GM18907 (cell line): ENCODE data around the gene DPP10.
"Not testable (repeated sequence)": the region's sequence is repeated elsewhere in the genome, so short reads cannot be mapped to it uniquely, and the experiment has no call there.

Experiments
- ATAC-seq: cut with Tn5 transposase; IDR thresholded peaks from one replicate; pipeline ENCODE4 v1.9.1; 2021; ENCODE audit warnings: mild to moderate bottlenecking, moderate library complexity; ENCODE audit not compliant: unreplicated experiment

The DPP10 gene

DNA sequence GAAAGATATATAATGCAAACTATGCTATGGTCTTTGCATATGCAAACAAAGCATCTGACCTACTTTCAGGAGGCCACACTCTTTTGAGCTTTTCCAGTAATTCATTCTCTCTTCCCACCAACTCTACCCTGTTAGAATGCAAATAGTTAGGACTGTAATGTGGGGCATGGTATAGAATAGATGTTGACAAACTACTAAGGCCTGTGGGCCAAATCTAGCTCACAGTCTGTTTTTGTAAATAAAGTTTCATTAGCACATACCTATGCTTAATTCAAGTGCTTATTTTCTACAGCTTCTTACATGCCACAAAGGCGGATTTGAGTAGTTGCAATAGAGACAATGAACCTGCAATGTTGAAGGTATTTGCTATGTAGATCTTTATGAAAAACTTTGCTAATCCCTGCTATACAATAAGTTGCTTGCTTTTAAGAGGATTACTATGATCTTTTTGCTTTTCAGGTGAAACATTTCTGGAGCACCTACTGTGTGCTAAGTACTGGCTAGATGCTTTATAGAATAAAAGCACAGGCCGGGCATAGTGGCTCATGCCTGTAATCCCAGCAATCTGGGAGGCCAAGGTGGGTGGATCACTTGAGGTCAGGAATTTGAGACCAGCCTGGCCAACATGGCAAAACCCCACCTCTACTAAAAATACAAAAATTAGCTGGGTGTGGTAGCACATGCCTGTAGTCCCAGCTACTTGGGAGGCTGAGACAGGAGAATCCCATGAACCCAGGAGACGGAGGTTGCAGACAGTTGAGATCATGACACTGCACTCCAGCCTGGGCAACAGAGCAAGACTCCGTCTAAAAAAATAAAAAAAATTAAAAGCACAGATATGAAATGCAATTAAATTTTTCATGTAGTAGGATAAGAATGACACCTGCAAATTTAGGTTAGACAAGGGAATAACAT lies 267.8 kb downstream of the DPP10 start:
- ATAC-seq = no peak

DNA sequence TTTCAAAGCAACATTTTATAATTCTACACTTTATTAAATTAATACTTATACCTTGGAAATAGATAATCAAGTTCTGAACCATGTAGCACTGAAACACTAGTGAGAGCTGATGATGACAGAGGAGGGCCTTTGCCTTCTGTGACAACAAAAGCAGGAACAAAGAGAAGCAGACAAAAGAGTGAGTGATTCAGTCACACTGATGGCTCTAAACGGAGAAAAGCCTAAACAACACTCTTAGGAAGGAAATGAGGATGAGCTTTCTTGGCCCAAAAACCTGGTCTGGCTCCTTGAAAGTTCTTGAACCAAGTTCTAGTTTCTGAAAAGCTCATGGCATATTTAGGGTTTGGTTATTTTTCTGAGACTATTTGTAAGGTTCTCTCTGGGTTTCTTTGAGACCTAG lies 271.9 kb downstream of the DPP10 start:
- no peak for ATAC-seq

DNA sequence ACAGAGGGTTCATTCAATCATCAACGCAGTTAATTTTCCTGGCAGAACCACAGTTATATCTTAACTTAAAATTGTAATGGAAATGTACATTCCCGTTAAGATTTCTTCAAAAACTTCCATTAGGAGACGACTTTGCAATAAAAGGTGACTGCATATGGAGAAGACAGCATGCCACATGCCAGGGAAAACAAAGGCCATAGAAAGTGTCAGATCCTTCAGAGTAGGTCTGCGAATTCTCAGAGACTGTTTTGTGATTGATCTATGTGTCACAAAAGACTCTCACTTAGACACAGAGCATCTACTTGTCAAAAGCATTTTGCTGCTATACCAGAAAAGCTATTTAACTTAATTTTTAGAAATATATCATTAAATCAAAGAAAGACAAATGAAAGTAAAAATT lies 274.6 kb downstream of the DPP10 start:
- no peak for ATAC-seq

DNA sequence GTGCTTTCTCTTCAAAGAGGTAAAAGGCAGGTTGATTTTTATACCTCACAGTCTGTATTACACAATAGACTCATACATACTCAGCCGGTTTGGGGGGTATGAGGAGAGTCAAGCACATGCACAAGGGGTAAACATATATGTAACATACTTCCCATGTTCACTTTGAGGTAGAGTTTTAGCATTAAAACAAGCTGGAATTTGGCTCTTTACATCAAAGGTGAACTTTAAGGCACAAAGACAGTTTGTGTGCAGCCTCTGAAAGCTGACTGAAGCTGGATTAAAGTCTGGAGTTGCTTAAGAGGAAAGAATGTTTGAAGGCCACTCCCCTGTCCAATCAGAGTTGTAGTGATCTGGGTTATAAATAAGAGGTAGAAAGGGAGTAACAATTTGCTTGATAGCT lies 282.0 kb downstream of the DPP10 start:
- ATAC-seq = no peak

DNA sequence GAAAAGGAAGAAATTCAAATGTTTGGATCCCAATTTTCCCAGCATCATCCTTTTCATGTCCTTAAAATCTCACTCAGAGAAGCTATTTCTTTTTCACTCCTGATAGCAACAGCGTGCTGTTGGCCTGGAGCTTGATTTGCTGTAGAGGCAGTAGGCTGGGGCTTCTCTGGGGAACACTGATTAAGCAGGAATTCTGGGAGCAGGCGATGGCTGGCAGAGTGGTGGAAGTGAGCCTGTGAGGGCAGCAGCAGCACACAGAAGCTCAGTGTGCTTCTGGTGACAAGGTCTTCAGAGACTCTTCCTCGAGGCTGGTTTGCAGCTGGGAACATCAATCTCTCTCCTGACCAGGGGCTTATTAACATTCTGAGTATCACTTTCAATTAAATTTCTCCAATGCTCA lies 284.6 kb downstream of the DPP10 start:
- no peak for ATAC-seq

DNA sequence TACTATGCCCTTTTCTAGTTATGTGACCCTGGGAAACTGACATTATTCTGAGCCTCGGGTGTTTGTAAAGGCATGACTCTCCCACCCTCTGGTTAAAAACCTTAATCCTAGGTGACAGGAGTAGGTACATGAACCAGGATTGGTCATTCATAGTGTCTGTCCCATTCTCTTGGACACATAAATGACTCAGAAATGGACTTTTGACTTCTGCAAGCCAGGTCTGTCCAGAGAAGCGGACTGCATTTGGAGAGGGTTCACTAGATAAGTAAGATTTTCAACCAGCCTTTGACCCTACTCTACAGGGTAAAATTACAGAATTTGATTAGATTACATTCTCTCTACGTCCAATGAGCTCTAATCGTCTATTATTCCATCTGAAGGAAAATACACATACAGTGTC lies 285.9 kb downstream of the DPP10 start:
- ATAC-seq = no peak

DNA sequence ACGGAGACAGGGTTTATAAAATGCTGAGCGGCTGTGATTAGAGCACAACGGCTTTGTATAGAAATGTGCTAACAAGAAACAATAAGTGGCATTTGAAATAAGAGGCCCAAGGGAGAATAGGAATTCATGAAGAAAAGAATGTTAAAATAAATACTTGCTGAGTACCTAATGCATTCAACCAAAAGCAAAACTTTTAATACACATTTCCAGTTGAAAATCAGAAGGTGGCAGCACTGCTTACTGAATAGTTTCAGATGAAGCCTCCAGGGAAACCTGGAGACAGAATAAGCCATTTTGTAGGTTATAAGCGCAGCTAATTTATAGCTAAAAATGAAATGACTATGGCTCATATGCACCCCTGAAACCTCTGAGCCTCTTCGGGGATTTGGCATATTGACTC lies 286.6 kb downstream of the DPP10 start:
- ATAC-seq = no peak

DNA sequence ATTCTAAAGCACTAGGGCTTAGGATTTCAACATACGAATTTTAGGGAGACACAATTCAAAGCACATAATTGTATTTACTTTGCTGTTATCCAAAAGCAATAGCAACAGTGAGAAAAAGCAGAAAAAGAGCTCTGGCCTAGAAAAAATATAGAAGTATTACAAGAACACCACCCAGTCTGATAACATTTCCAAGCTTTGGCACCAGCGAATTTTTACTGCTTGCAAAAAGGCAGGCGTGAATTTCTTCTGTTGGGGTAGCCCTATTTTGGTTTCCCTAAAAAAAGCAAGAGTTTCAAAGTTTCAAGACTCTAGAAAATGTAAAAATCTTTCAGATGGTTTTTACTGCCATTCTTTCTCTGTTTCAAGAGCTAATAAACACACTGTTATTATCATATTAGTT lies 292.7 kb downstream of the DPP10 start:
- no peak for ATAC-seq

DNA sequence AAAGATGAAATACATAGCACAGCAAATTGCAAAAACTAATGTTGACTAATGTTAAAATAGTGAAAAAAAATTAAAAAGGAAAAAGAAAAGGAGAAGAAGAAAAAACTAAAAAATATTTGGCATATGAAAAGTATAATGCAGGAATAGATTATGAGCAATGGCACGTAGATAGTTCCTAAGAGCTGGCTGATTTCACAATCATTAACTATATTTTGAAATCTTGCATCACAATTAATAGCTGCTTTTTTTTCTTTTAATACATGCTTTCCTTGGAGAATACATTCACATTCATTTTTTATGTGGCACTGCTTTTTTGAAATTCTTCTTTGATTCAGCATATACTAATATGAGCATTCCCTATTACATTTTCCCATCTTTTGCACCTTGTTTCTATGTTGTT lies 299.8 kb downstream of the DPP10 start:
- ATAC-seq = no peak

DNA sequence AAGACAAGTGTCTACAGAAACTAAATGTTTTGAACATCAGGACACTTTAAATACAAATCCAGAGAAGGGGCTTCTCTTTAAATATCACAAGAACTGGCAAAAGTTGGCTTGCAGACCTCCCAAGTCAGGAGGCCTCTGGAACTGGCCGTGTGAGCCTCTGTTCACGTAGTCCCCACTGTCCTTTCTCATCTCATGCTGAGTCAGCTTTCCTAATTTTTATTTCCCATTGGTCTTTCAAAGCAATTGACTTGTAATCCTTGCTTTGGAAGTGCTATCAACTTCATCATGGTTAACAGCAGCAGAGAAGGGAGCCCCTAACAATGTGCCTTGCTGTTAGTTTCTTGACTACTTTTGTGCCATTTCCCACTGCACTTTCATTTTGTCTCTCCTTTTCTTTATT lies 303.3 kb downstream of the DPP10 start:
- no peak for ATAC-seq

DNA sequence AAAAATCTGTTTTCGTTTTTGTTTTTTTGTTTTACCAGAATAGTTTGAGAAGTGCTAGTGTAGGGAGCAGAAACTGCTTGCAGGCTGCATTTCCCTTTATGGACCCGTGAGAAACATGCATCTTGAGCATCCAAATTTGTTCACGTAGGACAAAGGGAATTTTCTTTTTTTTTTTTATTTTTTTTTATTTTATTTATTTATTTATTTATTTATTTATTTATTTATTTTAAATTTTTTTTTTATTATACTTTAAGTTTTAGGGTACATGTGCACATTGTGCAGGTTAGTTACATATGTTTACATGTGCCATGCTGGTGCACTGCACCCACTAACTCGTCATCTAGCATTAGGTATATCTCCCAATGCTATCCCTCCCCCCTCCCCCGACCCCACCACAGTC lies 305.7 kb downstream of the DPP10 start:
- ATAC-seq = not testable (repeated sequence)

DNA sequence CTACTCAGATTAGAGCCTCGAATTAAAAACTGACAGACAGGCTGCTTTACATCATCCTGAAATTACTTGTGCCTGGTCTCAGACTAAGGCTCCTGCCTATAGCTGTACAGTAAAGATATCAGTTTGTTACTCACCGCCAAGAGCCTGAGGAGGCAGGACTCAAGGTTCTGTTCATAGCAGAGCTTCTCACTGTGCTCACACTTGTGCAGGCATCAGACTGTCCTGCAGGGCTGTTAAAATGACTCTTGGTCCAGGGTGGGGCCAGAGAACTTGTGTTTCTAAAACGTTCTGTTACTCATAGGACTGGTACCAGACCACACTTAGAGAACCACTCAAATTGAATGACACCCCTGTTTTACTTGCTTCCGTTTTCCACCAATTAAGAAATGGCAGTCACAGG lies 310.0 kb downstream of the DPP10 start:
- ATAC-seq = no peak

DNA sequence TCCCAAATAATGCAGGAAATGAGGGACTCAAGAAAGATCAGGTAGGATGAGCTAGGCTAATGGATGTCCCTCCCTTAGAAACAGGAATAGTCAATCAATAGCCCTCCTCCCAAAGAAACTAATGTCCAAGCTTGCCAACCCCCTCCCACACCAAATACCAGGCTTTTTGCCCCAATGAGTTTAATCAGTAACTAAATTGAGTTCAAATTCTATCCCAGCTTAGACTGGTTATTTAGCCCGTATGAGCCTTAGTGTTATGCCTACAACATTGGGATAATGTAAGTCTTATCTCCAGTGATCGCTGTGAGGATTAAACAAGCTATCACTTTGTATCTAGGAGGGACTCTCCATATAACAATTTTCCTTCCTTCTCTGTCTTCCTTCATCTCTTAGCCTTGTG lies 310.7 kb downstream of the DPP10 start:
- ATAC-seq = no peak

DNA sequence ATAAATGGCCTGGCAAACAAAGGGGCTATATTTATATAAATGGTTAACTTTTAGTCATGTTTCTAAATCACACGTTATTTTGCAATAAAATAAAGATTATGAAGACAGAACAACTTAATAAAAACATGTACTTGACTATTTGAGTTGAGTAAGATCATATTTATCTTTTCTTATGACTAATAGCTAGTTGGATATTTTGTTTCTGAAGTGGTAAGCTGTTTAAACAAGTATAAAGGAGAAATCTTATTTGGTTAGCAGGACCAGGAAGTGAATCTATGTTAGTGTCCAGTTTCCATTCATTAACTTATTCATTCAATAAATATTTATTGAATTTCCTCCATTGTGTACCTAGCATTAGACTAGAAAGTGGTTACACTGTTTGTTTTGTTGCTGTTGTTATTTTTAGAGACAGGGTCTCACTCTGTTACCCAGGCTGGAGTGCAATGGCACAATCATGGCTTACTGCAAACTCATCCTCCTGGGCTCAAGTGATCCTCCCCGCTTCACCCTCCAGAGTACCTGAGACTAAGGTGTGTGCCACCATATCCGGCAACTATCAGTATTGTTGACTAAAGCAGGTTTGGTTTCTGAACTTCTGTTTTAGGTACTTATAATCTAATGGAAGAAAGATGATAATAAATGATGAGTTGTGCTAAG lies 312.6 kb downstream of the DPP10 start:
- no peak for ATAC-seq

DNA sequence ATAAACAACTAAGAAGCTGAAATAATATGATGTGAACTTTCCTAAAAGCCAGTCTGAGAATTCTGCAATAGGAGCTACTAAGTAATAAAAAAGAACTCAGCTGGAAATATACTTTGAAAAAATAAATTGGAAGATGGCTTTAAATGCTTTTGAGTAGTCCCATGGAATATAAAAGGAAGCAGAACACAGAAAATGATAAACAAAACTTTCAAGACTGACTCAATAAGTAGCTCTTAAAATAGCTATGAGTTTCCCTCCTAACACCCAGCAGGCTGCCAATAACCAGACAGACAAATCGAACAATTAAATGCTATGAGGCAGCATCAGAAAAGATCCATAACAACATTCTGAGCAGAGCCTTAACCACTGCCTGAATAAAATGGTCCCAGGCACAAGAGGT lies 319.9 kb downstream of the DPP10 start:
- no peak for ATAC-seq

DNA sequence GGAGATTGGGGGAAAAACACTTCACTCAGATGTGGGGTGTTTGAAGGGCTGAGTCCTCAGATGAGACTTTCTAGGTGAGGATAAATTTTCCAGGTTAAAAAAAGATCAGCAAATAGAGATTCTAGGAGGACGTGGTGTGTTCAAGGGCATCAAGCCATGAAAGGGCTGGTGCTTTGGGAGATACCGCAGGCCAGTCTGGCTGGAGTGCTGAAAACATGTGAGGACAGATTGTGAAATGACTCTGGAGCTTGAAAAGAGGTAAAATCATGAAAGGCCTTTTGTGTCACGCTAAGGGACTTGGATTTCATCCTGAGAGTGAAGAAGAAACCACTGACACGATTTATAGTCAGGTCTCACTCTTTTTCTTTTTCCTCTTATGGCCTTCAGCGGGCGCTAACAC lies 320.5 kb downstream of the DPP10 start:
- no peak for ATAC-seq

DNA sequence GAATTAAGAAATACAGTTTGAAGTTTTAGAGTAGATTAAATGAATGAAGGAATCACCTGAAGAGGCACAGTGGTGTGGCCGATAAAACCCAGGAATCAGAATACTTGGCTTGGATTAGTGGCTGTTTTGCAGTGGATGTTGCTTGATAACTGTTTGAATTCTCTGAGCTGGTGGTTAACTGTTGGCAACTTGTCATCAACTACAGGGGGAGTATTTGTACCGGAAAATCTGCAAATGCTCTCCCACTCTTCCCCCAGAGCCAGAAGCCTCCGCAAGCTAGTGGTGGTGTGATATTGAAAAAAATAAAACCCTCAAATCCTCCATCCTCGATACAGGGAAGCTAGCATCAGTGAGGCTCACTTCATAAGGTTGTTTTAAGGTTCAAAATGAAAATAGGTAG lies 326.7 kb downstream of the DPP10 start:
- ATAC-seq = no peak

DNA sequence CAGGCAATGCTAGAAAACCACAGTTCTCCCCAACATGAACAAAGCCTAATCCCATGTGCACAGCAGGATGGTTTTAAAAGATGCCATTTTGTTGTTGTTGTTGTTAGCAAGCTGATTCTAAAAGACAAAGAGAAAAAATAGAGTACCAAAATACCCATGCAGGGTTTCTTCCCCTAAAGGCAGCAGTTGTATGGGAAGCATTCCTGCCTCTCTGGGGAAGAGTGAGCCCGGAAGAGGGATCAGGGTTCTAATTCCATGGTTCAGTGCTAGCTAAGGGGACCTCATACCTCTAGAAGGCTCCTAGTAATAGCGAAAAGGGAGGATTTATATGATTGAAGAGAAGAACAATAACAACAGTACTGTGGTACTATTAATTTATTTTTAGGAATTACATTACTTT lies 327.6 kb downstream of the DPP10 start:
- no peak for ATAC-seq

DNA sequence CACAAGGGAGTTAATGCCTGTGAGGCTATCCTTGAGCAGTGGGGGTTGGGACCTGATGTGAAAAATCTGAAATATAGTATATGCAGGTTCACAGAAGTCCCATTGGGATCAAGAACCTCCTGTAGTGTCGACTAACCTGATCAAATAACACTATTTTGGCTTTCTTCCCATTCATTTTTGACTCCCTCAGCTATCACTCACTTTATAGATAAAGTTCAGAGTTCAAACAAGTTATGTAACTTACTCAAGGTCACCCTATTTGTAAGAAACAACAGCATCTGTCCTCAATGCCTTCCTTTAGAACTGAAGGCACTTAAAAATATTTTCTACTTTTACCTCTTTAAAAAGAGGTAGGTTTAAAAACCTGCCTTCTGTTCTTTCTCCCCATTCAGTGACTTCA lies 341.6 kb downstream of the DPP10 start:
- ATAC-seq = no peak

DNA sequence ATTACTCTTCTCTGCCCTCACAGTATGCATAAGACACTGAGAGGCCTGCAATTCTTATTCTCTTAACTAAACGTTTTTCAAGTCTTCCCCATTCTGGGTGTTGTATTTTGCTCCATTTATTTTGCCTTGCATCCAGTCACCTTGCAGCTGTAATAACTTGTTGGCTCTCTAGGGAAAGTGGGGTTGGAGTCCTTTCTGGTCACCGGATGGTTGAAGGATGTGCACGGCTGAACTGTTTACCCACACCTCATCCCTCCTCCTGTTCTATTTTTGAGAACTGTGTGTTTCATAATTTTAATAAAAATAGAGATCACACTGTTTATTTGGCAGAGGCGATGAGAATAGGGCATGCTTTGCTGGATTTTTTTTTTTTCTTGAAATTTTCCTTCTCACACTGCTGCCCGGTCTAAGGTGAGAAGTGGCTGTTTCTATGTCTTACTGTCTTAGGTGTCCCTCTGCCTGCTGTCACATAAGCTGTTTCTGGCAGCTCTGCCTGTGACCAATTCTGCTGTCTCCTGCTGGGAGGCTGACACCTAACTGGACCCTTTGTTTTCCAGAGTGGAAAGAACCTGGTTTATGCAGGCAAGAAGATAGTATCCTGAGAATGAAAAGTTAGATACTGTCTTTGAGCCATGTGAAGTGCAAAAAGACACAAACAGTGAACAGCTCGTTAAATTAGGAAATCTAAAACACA lies 342.6 kb downstream of the DPP10 start:
- no peak for ATAC-seq

DNA sequence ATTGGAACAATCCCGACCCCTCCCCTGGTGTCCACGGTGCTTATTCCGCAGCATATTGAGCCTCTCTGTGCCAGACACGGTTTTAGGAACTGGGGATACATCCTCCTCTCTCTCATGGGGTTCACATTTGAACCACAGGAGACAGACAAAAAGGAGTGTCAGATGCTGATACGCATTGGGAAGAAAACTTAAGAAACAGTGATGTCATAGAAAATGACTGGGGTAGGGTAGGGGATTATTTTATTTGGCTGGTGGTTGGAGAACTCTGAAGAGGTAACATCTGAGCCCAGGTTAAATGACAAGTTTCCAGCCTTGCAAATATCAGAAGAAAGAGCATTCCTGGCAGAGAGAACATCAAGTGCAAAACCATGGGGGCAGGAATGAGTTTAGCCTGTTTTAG lies 344.5 kb downstream of the DPP10 start:
- ATAC-seq = no peak

DNA sequence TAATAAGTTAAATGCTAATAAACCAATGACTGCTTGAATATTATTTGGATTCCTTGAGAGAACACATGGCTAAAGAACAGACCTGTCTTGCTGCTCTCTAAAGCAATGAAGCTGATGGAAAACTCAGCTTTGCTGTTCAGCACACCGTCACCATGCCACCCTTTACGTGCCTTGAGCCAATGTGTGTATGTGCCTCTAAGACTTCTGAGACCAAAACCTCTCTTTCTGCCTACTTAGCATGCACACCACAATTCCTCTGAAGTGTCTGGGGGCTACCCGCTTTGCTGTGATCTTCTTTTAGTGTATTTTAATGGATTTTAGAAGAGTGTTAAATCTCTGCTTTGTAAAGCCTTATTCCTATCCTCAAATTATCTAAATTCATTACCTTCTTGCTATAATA lies 345.0 kb downstream of the DPP10 start:
- ATAC-seq = no peak
